ENCODE measurements around the gene HAO1.

Gene HAO1

DNA sequence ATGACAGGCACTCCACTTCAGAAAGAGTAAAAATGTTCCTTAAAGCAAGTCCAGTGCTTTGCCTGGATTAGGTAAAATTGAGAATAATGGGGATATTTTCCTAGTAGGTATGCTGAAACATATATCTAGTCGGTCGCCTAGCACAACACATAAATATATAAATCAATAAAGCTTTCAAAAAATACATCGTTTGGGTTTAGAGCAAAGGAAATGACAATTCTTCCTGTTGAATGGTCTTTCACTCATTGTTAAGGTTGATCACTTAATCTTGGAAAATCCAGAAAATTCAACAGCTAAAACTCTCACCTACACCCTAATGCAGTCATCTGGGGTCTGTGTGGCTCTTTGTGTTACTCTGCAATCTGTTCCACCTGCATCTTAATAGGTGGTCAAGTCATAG lies 13.9 kb downstream of the HAO1 start:
- DNase-seq: no peak

GRCh38 chr20:7924692-7925091 lies 15.6 kb downstream of the HAO1 start:
- DNase-seq: peak; percentile 72

GRCh38 chr20:7916648-7917047 lies 23.6 kb downstream of the HAO1 start:
- DNase-seq: no peak

DNA sequence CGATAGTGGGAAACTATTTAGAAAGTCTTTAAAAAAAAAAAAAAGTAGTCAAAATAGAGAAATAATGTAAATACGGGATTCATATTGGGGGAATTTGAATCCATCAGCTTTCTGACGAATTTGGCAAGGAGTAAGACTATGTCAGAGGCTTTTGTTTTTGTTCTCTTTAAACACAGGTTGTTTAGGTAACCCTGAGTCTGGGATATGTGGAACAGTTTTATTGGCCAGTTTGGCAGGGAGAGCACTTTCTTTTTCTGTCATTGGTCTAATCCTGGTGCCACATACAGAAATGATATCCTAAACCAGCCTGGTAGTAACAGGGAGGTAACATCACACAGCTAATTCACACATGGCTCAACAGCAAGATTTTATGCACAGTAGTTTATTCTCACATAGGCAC lies 27.7 kb downstream of the HAO1 start:
- DNase-seq: no peak

DNA sequence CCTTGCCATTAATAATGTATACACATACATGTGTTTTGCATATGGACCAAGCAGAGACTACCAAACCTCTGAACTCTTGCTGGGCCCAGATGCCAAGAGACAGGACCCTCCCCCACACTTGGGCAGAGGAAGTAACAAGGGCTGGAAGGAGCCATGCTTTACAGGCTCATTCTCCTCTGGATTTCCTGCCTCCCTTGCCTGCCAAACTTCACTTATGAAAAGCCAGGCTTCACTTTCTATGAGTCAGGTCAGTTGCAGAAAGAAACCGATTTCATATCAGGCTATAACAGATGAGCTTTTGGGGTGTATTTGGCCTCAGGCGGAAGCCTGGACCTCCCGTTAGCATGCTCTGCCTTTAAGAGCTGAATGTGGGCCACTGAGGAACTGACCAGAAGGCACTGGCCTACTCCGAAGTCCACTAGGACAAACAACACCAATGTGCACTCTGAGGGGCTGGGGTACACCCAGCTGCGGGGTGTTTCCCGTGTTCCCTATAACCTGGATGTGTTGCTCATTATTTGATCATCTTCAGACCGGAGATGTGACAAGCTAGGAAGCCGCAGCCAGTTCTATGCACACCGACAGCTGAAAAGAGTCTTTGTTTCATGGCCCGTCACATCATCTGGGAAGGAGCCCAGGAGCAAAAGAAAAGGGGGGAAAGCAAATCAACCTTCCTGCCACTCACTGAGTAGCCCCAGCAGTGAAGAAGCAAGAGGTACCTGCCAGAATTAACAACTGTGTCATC lies 28.5 kb downstream of the HAO1 start:
- DNase-seq: no peak

DNA sequence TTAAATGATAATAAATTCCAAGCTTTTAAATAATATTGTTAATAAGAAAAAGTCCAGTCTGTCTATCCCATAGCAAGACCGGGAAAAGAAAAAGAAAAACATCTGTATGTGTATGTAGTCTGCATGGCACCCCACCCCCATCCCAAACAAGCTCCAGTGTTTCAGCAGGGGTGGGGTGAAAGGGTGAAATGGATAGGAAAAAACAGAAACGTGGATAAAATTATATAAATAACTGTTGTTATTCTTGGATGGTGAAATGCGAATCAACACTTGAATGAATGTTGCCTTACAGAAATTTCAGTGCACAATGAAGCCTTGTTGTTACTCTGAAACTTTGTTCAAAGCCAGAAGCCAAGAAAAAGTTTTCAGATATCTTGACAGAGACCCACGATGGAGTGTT lies 31.4 kb downstream of the HAO1 start:
- no peak for DNase-seq

DNA sequence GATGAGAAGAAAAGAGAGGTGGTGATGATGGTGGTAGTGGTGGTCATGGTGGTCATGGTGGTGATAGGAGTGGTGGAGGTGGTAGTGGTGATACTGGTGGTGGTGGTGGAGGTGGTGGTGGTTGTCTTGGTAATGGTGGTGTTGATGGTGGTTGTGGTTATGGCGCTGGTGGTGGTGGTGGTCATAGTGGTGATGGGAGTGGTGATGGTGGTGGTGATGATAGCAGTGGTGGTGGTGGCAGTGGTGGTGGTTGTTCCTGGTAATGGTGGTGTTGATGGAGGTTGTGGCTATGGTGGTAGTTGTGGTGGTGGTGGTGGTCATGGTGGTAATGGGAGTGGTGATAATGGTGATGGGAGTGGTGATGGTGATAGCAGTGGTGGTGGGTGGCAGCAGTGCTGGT lies 36.8 kb downstream of the HAO1 start:
- DNase-seq: no peak

GRCh38 chr20:7902879-7903278 lies 37.4 kb downstream of the HAO1 start:
- DNase-seq: no peak

- no peak for DNase-seq
Measured at GRCh38 chr20:7897781-7898364, 42.4 kb downstream of the HAO1 start.

DNA sequence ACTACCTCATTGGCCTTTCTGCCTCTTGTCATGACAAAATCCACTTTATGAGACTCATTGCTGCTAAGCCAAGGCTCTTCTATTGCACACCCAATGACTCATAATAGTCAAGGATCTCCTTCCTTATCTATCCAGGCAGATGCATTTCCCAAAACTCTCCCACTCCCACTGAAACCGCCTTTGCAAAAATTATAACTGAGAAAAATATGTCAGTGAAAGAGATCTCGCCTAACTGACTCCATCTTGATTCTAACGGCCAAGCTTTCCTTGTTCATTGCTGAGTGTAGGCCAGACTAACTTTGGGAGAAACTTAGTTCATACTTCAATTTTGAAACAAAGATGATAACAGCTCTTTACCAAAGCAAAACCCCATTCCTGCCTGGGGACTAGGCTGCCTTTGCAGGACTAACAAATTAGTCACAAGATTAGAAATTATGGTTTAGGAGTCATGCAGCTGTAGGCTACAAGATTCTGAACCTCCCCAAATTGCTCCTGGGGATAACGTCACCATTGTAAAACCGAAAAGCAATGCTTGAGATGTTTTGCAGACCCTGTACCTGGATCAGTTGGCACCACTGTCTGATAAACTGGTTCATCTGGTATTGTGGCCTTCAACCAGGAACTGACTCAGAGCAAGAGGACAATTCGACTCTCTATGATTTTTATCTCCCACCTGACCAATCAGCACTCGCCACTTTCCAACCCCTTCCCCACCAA lies 47.1 kb downstream of the HAO1 start:
- no peak for DNase-seq

GRCh38 chr20:7891705-7892104 lies 48.6 kb downstream of the HAO1 start:
- no peak for DNase-seq

DNA sequence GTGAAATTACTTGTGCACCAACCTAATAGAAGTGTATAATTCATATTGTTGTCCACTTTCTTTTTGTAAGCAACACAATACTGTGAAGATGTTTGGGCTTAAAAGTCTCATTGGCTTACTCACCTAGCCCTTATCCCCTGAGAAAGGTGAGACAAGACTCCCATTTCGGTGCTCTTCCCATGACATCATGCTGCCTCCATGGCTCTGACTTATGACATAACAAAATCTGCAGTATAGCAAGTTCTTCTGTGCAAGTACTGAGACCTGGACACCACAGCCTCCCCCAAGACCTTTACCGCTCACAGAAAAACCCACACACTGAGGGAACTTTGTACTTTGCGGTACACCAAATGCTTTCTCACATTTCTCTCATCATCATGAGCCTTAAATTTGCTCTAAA lies 50.5 kb downstream of the HAO1 start:
- DNase-seq: no peak

- DNase-seq: no peak
Measured at GRCh38 chr20:7883741-7884140, 56.5 kb downstream of the HAO1 start.

- DNase-seq: no peak
Measured at GRCh38 chr20:7883309-7883708, 56.9 kb downstream of the HAO1 start.

GRCh38 chr20:7882076-7882475 lies 58.2 kb downstream of the HAO1 start:
- DNase-seq: no peak

DNA sequence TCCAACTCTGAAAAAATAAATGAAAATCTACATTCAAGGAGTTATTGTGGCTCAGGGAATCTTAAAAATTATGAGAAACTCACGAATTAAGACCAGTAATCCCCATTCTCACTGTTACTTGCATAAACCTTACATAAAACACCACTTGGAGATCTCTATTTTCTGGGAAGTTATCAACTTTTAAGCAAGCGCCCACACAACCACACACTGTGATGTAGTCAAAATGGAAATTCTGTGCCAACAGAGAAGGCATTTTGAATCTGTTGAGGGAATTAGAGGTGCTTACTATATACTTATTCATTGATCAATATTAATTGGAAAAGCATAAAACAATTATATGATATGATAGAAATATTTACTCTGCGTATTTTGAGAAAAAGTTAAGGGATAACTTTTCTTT lies 58.7 kb downstream of the HAO1 start:
- no peak for DNase-seq

- no peak for DNase-seq
Measured at GRCh38 chr20:7879883-7880282, 60.4 kb downstream of the HAO1 start.

DNA sequence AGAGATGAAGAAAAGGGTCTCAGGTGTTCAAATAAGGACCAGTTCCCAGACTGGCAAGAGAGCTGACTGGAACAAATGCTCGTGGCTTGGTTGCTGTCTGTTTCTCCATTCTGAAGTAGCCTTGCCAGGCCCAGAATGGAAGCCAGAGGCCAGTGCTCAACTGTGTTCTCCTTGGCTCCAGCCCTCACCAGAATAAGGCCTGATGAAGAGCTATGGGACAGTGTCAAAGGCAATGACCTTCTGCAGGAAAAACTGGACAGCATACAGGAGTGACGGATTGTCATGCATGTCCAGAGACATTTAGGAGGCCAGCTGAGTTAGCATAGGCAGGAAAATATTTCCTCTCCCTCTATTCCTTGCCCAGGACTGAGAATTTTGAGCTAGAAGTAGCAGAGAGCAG lies 72.2 kb downstream of the HAO1 start:
- DNase-seq: no peak

- peak; percentile 51 for DNase-seq
Measured at GRCh38 chr20:7866285-7866684, 74.0 kb downstream of the HAO1 start.

GRCh38 chr20:7859356-7859802 lies 80.9 kb downstream of the HAO1 start:
- peak; percentile 82 for DNase-seq

GRCh38 chr20:7858734-7859250 lies 81.5 kb downstream of the HAO1 start:
- peak; percentile 58 for DNase-seq

DNA sequence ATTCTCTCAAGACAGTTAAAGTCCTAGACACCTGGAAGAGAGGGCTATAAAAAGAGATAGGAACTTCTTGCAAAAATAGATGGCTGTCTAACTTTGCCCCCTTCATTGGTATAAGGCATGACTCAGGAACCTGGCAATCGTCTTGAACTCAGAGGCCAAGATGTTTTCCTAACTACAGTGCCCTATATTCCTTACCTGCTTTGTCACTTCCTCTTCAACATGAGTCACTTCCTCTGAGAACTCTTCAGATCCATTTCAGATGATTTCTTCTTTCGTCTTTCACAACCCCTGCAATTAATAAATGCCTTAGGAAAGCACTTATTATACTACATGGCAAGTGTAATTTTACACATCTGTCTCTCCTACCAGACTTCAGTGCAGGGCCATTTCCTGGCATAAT lies 83.5 kb downstream of the HAO1 start:
- DNase-seq: peak; percentile 35

DNA sequence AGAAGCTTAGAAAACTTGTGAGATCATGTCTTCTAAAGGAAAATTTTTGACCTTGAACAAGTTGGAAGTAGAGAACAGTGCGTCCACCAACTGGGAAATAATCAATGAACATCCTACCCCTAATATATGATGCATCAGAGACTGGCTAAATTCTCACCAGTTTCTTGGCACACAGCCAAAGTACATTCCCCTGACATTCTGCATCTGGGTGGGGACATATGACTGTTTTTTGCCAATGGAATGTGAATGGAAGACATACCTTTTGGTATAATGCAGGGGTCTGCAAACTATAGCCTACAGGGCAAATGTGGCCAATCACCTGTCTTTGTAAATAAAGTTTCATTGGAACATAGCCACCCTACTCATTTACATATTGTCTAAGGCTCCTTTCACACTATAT lies 84.7 kb downstream of the HAO1 start:
- no peak for DNase-seq

GRCh38 chr20:7853493-7853892 lies 86.8 kb downstream of the HAO1 start:
- no peak for DNase-seq
